Gastrocnemius medialis (tissue), 4 donors: Measurements from ENCODE around the gene JAM3. TPM values are rescaled to one million over a fixed set of nuclear protein-coding genes. Genes with fewer than 3 reads are reported as not detected.

Experiments used
- ATAC-seq, 2 donors: fragments of 150-250 bp; one replicate each; pipeline ENCODE4 v1.9.1; 2016
- DNase-seq, 2 donors: peaks; one replicate each; pipeline ENCODE4 v3.0.0-alpha.2; 2019
- H3K27ac ChIP-seq, 4 donors: fragments of 200-600 bp; sonication (generic); 1 replicate in 1 of 4; 2 replicates in 3 of 4; pipeline ENCODE4 v1.5.1; 2016 to 2018; ENCODE audit warnings: mild to moderate bottlenecking in 2 of 4, moderate library complexity in 1 of 4
- H3K27me3 ChIP-seq, 3 donors: fragments of 200-600 bp; sonication (generic) in 2 of 3; 1 replicate in 1 of 3; 2 replicates in 2 of 3; pipeline versions ENCODE4 v1.5.1 to v1.6.0; 2016 to 2019; ENCODE audit warnings: mild to moderate bottlenecking in 1 of 3, moderate library complexity in 1 of 3
- H3K36me3 ChIP-seq, 2 donors: fragments of 200-600 bp; sonication (generic) in 1 of 2; one replicate each; pipeline ENCODE4 v1.5.1; 2017 to 2018
- H3K4me1 ChIP-seq, 2 donors: fragments of 200-600 bp; sonication (generic) in 1 of 2; one replicate each; pipeline ENCODE4 v1.5.1; 2016 to 2017; ENCODE audit warnings: mild to moderate bottlenecking in 2 of 2
- H3K4me3 ChIP-seq, 4 donors: fragments of 200-600 bp; sonication (generic) in 3 of 4; 1 replicate in 1 of 4; 2 replicates in 3 of 4; pipeline ENCODE4 v1.5.1; 2016 to 2019; ENCODE audit warnings: mild to moderate bottlenecking in 2 of 4
- H3K9me3 ChIP-seq, 3 donors: fragments of 200-600 bp; sonication (generic) in 2 of 3; 1 replicate in 1 of 3; 2 replicates in 2 of 3; pipeline ENCODE4 v1.5.1; 2016 to 2019
- POLR2A ChIP-seq, 2 donors: fragments of 450-650 bp; IDR thresholded peaks; one replicate each; pipeline ENCODE4 v1.6.1; 2017; ENCODE audit warnings: antibody characterized with exemption in 2 of 2, mild to moderate bottlenecking in 2 of 2, moderate library complexity in 2 of 2
- in situ Hi-C, 4 donors: fragments of 200-750 bp; cut with MboI; loops; one replicate each; pipeline versions ENCODE4 v1.15.0 to v1.8.0; 2017; ENCODE audit warnings: low sequenced_read_pairs in 4 of 4
- intact Hi-C: fragments of 100-400 bp; cut with DNase I; formaldehyde crosslinking; loops from one replicate; pipeline ENCODE4 v1.15.1; 2023; ENCODE audit warnings: low total_unique reads
- total RNA-seq, 4 donors: library from RNA; depleted of rRNA; stranded (reverse); fragments of >200 nt; gene quantifications; one replicate each; pipeline versions ENCODE4 v1.1.0 to v1.2.3, GENCODE V29; 2016
- TF ChIP-seq, protein P1 (sequence below), 5 experiments: fragments of 450-650 bp in 3 of 5; fragments of 200-600 bp in 2 of 5; sonication (generic) in 2 of 5; IDR thresholded peaks in 4 of 5; conservative IDR thresholded peaks in 1 of 5; 1 replicate in 4 of 5; 2 replicates in 1 of 5; pipeline ENCODE4 v1.5.1; 2016 to 2019; ENCODE audit warnings: antibody characterized with exemption in 5 of 5, mild to moderate bottlenecking in 3 of 5, moderate library complexity in 3 of 5

JAM3 gene
- total RNA-seq, 4 donors from 2014 or later = 3.5 to 9.7 (median 6.2) TPM

DNA sequence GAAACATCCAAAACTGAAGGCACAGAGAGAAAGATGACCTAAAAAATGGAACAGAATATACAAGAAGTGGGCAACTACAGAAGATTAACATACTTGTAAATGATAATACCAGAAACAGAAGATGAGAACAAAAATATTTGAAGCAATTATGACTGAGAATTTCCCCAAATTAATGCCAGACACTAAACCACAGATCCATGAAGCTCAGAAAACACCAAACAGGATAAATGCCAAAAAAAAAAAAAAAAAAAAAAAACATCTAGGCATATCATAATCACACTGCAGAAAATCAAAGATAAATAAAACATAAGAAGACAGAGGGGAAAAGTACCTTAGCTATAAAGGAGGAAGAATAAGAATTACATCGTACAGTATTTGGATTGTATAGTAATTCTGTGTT, 65.3 kb downstream of the JAM3 start:
- H3K27ac ChIP-seq = no peak overlapping the region
- H3K36me3 ChIP-seq = no peaks in the 10 kb centered on the region
- H3K4me3 ChIP-seq = no peak overlapping the region
- intact Hi-C loops (no loop called here), in situ Hi-C loops (loop anchor here in 3 of 4 donors (10.0 to 25.0 kb wide), 2 partner anchors 89 to 197 kb away; no protein-coding TSS in a partner anchor)
- ATAC-seq (no peak), DNase-seq (no peak)
- no peaks in the 10 kb centered on the region for H3K4me1 ChIP-seq
- TF ChIP-seq, protein P1, sequence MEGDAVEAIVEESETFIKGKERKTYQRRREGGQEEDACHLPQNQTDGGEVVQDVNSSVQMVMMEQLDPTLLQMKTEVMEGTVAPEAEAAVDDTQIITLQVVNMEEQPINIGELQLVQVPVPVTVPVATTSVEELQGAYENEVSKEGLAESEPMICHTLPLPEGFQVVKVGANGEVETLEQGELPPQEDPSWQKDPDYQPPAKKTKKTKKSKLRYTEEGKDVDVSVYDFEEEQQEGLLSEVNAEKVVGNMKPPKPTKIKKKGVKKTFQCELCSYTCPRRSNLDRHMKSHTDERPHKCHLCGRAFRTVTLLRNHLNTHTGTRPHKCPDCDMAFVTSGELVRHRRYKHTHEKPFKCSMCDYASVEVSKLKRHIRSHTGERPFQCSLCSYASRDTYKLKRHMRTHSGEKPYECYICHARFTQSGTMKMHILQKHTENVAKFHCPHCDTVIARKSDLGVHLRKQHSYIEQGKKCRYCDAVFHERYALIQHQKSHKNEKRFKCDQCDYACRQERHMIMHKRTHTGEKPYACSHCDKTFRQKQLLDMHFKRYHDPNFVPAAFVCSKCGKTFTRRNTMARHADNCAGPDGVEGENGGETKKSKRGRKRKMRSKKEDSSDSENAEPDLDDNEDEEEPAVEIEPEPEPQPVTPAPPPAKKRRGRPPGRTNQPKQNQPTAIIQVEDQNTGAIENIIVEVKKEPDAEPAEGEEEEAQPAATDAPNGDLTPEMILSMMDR (IDR thresholded peaks at IDR 0.05 in 4 of 5, conservative IDR thresholded peaks at IDR 0.05 in 1 of 5) = no peak
- TF ChIP-seq POLR2A (IDR thresholded peaks at IDR 0.05) = no peak
- no peaks in the 10 kb centered on the region for H3K27me3 ChIP-seq
- H3K9me3 ChIP-seq = no peaks in the 10 kb centered on the region

DNA sequence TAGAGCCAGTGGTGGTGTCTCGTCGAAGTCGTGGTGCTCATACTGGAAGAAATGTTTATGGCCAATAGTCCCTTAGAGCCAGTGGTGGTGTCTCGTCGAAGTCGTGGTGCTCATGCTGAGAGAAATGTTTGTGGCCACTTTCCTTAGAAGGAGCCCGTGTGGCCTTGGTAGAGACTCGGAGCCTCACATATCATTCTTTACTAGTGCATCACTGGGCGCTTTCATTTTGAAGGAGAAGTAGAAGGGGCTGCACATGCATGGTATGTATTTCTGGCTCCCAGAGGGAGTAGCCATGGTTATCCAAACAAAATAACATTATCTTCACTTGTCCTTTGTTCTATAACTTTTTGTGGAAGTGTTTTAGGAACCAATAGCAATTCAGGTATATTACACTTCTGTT, 69.5 kb downstream of the JAM3 start:
- no peak for TF ChIP-seq POLR2A (IDR thresholded peaks at IDR 0.05)
- TF ChIP-seq, protein P1 (IDR thresholded peaks at IDR 0.05 in 4 of 5, conservative IDR thresholded peaks at IDR 0.05 in 1 of 5) = no peak
- ATAC-seq (no peak), DNase-seq (no peak)
- in situ Hi-C loops (loop anchor here in 3 of 4 donors (10.0 to 25.0 kb wide), 2 partner anchors 94 to 201 kb away; no protein-coding TSS in a partner anchor), intact Hi-C loops (loop anchor here (2.0 kb wide), 1 partner anchor 212 kb away; no protein-coding TSS in a partner anchor)
- no peak overlapping the region for H3K4me3 ChIP-seq
- H3K4me1 ChIP-seq = no peaks in the 10 kb centered on the region
- no peaks in the 10 kb centered on the region for H3K36me3 ChIP-seq
- H3K9me3 ChIP-seq = no peaks in the 10 kb centered on the region
- H3K27ac ChIP-seq = no peak overlapping the region
- H3K27me3 ChIP-seq = no peaks in the 10 kb centered on the region

DNA sequence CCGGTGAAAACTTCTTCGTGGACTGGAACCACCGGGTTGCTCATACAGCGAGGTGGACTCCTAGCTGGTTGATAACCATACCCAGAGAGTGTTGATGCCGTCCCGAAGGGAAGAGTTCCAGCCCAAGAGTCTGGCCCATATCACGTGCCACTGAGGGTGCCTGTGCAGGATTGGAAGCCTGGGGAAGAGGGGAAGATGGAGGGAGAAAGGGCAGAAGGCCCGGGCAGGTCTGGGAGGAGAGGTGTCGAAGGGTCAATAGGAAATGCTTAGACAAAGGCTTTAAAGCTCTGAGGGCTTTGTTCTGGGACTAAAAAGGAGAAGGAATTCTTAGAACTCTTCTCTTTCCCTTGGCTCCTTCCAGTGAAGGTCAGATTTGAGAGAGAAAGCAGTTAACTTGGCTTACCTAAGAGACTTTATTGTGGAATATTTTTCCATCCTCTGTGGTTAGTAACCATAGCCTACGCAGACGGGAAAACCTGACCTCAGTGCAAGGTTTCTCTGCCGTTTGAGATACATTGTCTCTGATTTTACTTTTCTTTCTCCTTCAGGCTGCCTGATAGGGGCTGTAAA, 70.5 kb downstream of the JAM3 start:
- Histone ChIP-seq H3K27ac (no peak overlapping the region), H3K4me3 (no peak overlapping the region), H3K27me3 (no peaks in the 10 kb centered on the region), H3K9me3 (no peaks in the 10 kb centered on the region), H3K4me1 (no peaks in the 10 kb centered on the region), H3K36me3 (no peaks in the 10 kb centered on the region)
- intact Hi-C loops (loop anchor here (1.0 to 2.0 kb wide), 2 partner anchors 89 to 213 kb away; no protein-coding TSS in a partner anchor), in situ Hi-C loops (loop anchor here in 3 of 4 donors (10.0 to 25.0 kb wide), 2 partner anchors 95 to 202 kb away; no protein-coding TSS in a partner anchor)
- DNase-seq (no peak), ATAC-seq (peak in 1 of 2 donors; percentile 40)
- TF ChIP-seq, protein P1 (IDR thresholded peaks at IDR 0.05 in 4 of 5, conservative IDR thresholded peaks at IDR 0.05 in 1 of 5) = no peak
- TF ChIP-seq POLR2A (IDR thresholded peaks at IDR 0.05) = no peak

DNA sequence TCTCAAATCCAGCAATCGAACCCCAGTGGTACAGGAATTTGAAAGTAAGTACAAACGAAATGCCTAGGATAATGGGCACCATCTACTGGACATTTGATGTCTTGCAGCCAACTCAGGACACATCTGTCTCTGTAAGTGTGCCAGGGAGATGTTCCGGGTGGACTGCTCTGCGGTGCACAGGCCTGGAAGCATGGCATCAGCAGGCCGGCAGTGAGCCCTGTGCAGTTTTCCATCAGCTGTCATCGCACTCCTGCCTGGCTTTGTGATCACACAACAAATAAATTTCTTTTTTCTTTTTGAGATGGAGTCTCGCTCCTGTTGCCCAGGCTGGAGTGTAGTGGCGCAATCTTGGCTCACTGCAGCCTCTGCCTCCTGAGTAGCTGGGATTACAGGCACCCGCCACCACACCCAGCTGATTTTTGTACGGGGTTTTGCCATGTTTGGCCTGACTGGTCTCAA, 71.0 kb downstream of the JAM3 start:
- in situ Hi-C loops = loop anchor here (5.0 to 25.0 kb wide), 6 partner anchors 83 to 215 kb away; no protein-coding TSS in a partner anchor
- ATAC-seq (peak; percentile 88 to 95), DNase-seq (peak in 1 of 2 donors; percentile 53)
- intact Hi-C loops = loop anchor here (1.0 to 2.0 kb wide), 2 partner anchors 90 to 213 kb away; no protein-coding TSS in a partner anchor
- H3K4me3 ChIP-seq = no peak overlapping the region
- H3K36me3 ChIP-seq = no peaks in the 10 kb centered on the region
- no peaks in the 10 kb centered on the region for H3K27me3 ChIP-seq
- no peaks in the 10 kb centered on the region for H3K4me1 ChIP-seq
- no peaks in the 10 kb centered on the region for H3K9me3 ChIP-seq
- no peak overlapping the region for H3K27ac ChIP-seq
- TF ChIP-seq, protein P1 (IDR thresholded peaks at IDR 0.05 in 4 of 5, conservative IDR thresholded peaks at IDR 0.05 in 1 of 5) = peak; percentile 78 to 86 (median 82)
- TF ChIP-seq POLR2A (IDR thresholded peaks at IDR 0.05) = no peak
